ENCODE results near the gene ZFYVE21.

- TF ChIP-seq, protein P1, sequence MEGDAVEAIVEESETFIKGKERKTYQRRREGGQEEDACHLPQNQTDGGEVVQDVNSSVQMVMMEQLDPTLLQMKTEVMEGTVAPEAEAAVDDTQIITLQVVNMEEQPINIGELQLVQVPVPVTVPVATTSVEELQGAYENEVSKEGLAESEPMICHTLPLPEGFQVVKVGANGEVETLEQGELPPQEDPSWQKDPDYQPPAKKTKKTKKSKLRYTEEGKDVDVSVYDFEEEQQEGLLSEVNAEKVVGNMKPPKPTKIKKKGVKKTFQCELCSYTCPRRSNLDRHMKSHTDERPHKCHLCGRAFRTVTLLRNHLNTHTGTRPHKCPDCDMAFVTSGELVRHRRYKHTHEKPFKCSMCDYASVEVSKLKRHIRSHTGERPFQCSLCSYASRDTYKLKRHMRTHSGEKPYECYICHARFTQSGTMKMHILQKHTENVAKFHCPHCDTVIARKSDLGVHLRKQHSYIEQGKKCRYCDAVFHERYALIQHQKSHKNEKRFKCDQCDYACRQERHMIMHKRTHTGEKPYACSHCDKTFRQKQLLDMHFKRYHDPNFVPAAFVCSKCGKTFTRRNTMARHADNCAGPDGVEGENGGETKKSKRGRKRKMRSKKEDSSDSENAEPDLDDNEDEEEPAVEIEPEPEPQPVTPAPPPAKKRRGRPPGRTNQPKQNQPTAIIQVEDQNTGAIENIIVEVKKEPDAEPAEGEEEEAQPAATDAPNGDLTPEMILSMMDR (conservative IDR thresholded peaks at IDR 0.05): no peak
- TF ChIP-seq EZH2 (IDR thresholded peaks at IDR 0.05; ENCODE audit: low read depth): no peak
Measured at GRCh38 chr14:103725739-103726395, 10.3 kb downstream of the ZFYVE21 start.
